ENCODE measurements around the gene IFRD2.

IFRD2 gene

GRCh38 chr3:50258979-50259378, 33.2 kb downstream of the IFRD2 start:
- no peak overlapping the region for H3K4me3 ChIP-seq (ENCODE audit: low read depth, low read length)
- no peak for TF ChIP-seq CTCF (IDR thresholded peaks at IDR 0.05; ENCODE audit: borderline replicate concordance, insufficient read depth, low read depth, low read length)

- no peak for TF ChIP-seq CTCF (IDR thresholded peaks at IDR 0.05; ENCODE audit: borderline replicate concordance, insufficient read depth, low read depth, low read length)
- no peak overlapping the region for H3K4me3 ChIP-seq (ENCODE audit: low read depth, low read length)
Observed at GRCh38 chr3:50258029-50258680, 34.1 kb downstream of the IFRD2 start.

GRCh38 chr3:50256978-50257890, 35.0 kb downstream of the IFRD2 start:
- TF ChIP-seq CTCF (IDR thresholded peaks at IDR 0.05; ENCODE audit: borderline replicate concordance, insufficient read depth, low read depth, low read length) = peak; percentile 36; the same call in 1 of the 2 replicates
- no peak overlapping the region for H3K4me3 ChIP-seq (ENCODE audit: low read depth, low read length)

GRCh38 chr3:50255251-50255615, 37.0 kb downstream of the IFRD2 start:
- TF ChIP-seq CTCF (IDR thresholded peaks at IDR 0.05; ENCODE audit: borderline replicate concordance, insufficient read depth, low read depth, low read length) = no peak
- no peak overlapping the region for H3K4me3 ChIP-seq (ENCODE audit: low read depth, low read length)

GRCh38 chr3:50254577-50255250, 37.5 kb downstream of the IFRD2 start:
- no peak overlapping the region for H3K4me3 ChIP-seq (ENCODE audit: low read depth, low read length)
- no peak for TF ChIP-seq CTCF (IDR thresholded peaks at IDR 0.05; ENCODE audit: borderline replicate concordance, insufficient read depth, low read depth, low read length)

GRCh38 chr3:50251220-50251619, 41.0 kb downstream of the IFRD2 start:
- TF ChIP-seq CTCF (IDR thresholded peaks at IDR 0.05; ENCODE audit: borderline replicate concordance, insufficient read depth, low read depth, low read length) = no peak
- H3K4me3 ChIP-seq (ENCODE audit: low read depth, low read length) = no peak overlapping the region

All from GM12875 (cell line).